HG03159 (cell line): ENCODE results near the gene TMEM205.
A peak's percentile ranks its signal among the peaks of the same experiment; 100 is the strongest.

Source experiments
- ATAC-seq: cut with Tn5 transposase; IDR thresholded peaks from one replicate; pipeline ENCODE4 v1.9.1; 2021; ENCODE audit warnings: mild to moderate bottlenecking, moderate library complexity; ENCODE audit not compliant: unreplicated experiment

TMEM205 gene

DNA sequence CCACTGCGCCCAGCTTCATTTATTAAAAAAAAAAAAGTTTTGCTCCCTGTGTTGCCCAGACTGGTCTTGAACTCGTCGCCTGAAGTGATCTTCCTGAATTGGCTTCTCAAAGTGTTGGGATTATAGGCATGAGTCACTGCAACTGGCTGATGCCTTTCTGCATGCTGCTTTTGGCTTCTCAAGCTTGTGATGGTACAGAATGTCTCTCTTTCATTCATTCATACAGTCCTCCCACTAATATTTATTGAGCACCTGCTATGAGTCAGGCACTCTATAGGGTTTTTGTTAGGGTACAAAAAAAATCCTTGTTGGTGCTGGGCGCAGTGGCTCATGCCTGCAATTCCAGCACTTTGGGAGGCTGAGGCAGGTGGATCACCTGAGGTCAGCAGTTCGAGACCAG lies 41.1 kb downstream of the TMEM205 start:
- no peak for ATAC-seq

DNA sequence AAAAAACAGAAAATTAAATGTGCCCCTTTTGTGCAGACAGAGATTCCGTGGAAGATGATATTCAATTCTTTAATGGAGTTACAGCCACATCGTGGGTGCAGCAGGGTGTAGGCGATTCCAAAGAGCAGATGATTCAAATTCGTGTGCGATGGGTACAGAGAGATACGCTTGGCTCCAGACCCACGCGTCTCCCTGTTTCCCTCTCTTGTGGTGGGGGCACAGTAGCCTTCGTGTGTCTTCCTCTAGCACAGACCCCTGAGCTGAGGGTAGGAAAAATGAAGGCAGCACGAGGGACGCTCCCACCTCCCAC lies 45.3 kb downstream of the TMEM205 start:
- ATAC-seq: no peak

DNA sequence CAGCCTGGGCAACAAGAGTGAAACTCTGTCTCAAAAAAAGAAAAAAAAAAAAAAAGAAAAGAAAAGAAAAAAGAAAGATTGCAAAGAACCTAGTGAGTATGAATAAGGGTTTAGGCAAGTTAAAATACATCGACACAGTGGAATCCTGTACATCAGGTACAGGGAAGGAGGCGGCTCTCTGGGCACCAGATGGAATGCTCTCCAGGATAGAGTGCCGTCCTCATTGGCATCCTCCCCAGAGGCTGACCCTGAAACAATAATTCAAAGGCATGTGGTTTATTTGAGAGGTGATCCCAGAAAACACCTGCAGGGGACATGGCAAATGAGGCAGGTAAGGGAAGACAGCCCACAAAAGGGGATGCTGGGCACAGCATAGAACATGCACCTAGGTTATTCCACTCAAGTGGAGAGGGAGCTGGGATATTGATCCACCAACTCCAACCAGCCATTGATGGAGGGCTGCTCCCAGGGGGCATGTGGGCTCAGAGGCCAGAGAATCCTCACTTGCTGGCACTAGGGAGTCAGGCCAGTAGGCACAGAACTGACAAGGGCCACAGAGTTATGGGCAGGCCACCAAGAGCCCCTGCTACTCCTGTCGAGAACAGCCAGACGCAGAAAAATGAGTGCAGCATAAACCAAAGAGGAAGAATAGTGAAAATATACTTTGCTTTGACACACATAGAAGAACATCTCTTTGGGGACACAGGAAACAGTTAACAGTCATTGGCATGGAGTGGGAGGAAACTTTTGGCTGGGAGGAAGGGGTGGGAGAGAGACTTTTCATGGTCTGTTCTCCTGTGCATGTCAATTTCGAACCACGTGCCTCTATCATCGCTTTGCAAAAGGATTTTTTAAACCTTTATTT lies 45.9 kb downstream of the TMEM205 start:
- ATAC-seq: no peak

DNA sequence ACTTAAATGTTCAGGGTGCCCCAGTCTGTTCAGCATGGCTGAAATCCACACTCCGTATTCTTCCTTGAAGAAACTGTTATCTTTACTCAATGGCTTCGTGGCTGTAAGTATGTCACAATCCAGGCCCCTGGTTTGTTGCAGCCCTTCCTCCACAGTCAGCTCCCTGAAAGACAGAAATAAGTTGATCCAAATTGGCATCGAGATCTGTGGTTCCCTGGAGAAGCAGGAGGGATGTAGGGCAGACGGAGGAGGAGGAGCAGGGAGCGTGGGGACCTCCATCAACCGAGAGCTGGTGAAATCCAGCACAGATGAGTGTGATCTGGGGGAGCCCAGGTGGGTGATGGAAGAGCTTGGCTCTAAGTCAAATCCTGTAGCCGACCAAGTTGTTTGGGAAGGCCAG lies 49.8 kb downstream of the TMEM205 start:
- ATAC-seq: no peak

DNA sequence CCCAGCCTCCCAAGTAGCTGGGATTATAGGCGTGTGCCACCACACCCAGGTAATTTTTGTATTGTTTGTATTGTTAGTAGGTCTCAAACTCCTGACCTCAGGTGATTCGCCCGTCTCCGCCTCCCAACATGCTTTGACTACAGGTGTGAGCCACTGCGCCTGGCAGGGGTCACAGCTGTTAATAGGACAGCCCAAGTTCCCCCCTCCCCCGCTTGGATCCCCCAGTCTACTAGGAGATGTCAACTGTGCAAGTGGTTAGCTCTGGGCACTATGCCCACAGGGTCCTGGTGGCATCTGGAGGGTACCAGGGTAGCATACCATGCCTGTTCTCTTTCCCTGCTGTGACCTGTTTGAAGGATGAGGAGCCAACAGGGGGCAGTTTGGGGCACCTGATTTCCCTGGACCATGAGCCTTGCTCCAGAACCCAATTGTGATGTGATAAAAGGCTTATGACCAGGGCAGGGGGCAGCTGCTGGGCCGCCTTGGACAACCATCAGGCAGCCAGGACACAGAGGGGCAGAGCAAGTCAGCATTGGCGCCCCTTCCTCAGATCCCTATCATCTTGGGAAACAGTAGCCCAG lies 50.3 kb downstream of the TMEM205 start, which contains the start of gene TSPAN16:
Gene TSPAN16 (plus strand): TSS at position 496 of the 581 bp plus-strand sequence. CDS start 138 bp downstream, outside the sequence.
- no peak for ATAC-seq

DNA sequence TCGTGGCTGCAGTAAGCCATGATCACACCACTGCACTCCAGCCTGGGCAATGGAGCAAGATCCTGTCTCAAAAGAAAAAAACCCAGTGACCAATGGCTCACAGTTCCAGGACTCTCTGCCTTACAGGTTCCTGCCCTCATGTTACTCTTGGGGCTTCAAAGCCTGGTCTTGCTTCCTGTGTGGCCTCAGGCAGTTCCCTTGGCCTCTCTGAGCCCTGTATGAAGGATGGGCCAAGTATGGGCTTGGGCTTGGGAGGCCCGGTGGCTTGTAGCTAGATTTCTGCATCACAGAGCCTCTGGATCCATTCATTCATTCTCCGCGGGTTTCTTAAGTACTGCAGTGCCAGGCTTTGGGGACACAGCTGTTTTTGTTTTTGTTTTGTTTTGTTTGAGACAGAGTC lies 50.9 kb downstream of the TMEM205 start:
- ATAC-seq: no peak

DNA sequence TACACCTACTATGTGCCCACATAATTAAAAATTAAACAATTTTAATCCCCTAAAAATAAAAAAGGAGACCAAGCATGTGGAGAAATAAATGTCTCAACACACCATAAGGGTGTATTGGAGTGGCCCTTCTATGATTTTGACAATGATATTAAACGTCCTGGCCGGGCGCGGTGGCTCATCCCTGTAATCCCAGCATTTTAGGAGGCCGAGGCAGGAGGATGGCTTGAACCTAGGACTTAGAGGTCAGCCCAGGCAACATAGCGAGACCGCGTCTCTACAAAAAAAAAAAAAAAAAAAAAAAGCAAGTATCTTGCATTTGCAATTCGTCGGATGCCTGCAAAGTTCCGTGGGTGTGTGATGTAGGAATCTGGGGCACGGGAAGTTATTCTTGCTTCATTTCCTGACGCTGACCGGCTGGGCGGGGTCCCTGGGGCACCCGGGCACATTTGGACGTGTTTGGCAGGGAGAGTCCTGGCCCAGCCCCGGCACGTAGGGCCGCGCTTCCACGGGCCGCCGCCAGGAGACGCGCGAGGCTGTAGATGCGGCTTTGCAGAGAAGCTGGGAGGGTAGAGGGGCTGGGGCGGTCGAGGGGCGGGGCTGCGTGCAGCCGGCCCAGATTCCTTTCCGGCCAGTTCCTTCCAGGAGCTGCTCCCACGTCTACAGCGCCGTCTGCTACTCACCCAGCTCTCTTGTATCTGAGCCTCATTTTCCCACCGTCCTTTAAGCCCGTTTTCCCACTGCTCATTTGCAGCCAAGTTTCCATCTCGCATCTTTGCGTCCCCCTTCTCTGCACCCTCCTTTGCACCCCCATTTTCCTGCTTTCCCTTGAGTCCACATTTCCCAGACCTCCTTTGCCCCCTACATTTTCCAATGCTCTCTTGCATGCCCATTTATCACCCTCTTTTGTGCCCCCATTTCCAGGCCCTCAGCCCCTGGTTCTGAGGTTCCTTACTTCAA lies 52.4 kb downstream of the TMEM205 start:
- peak; percentile 60 for ATAC-seq
